Astrocyte (in vitro differentiated cells and primary cell): Measurements from ENCODE around the gene TNKS1BP1. TPM values are rescaled to one million over a fixed set of nuclear protein-coding genes. Genes with fewer than 3 reads are reported as not detected.

Experiments
- DNase-seq: peaks from one replicate; pipeline ENCODE4 v3.0.0-alpha.2; 2010; ENCODE audit warnings: low read depth
- FAIRE-seq: peaks from 2 replicates; lab custom pipeline; 2011; peaks lifted over from hg19 to GRCh38; lab: Jason Lieb, UNC
- H2AFZ ChIP-seq: 2 replicates; pipeline ENCODE4 v1.6.0; 2012; ENCODE audit warnings: low read depth, low read length, inconsistent platforms
- H3K27ac ChIP-seq: 2 replicates; pipeline ENCODE4 v1.5.1; 2011; ENCODE audit warnings: low read depth, low read length, inconsistent platforms
- H3K27me3 ChIP-seq: 2 replicates; pipeline ENCODE4 v1.6.0; 2011; ENCODE audit warnings: low read length, inconsistent platforms; ENCODE audit not compliant: insufficient read depth
- H3K36me3 ChIP-seq: 2 replicates; pipeline ENCODE4 v1.5.1; 2011; ENCODE audit warnings: low read length, inconsistent platforms; ENCODE audit not compliant: insufficient read depth
- H3K4me1 ChIP-seq: 2 replicates; pipeline ENCODE4 v1.5.1; 2011; ENCODE audit warnings: low read length, inconsistent platforms; ENCODE audit not compliant: insufficient read depth
- H3K4me2 ChIP-seq: 2 replicates; pipeline ENCODE4 v1.6.0; 2012; ENCODE audit warnings: low read length, inconsistent platforms
- H3K4me3 ChIP-seq: 2 replicates; pipeline ENCODE4 v1.5.1; 2011; ENCODE audit warnings: low read depth, mild to moderate bottlenecking, low read length, inconsistent platforms; ENCODE audit not compliant: insufficient read depth
- H3K79me2 ChIP-seq: 2 replicates; pipeline ENCODE4 v1.6.0; 2012; ENCODE audit warnings: mild to moderate bottlenecking, low read length, inconsistent platforms; ENCODE audit not compliant: insufficient read depth
- H3K9ac ChIP-seq: 2 replicates; pipeline ENCODE4 v1.6.0; 2012; ENCODE audit warnings: mild to moderate bottlenecking, low read length, inconsistent platforms
- H3K9me3 ChIP-seq: 2 replicates; pipeline ENCODE4 v1.5.1; 2012; ENCODE audit warnings: low read depth, mild to moderate bottlenecking, low read length, inconsistent platforms; ENCODE audit not compliant: insufficient read depth
- H4K20me1 ChIP-seq: 2 replicates; pipeline ENCODE4 v1.6.0; 2012; ENCODE audit warnings: low read length, inconsistent platforms; ENCODE audit not compliant: insufficient read depth
- H3K27ac Mint-ChIP-seq: one replicate; pipeline ENCODE4 v1.8.0; 2021; ENCODE audit warnings: mild to moderate bottlenecking, mixed read lengths; ENCODE audit not compliant: unreplicated experiment
- H3K27me3 Mint-ChIP-seq: one replicate; pipeline ENCODE4 v1.8.0; 2021; ENCODE audit warnings: low read depth, mixed read lengths; ENCODE audit not compliant: unreplicated experiment
- H3K36me3 Mint-ChIP-seq: one replicate; pipeline ENCODE4 v1.8.0; 2021; ENCODE audit warnings: low read depth, mixed read lengths; ENCODE audit not compliant: unreplicated experiment
- H3K4me1 Mint-ChIP-seq: one replicate; pipeline ENCODE4 v1.8.0; 2021; ENCODE audit warnings: low read depth, mixed read lengths; ENCODE audit not compliant: unreplicated experiment
- H3K4me3 Mint-ChIP-seq: one replicate; pipeline ENCODE4 v1.8.0; 2021; ENCODE audit warnings: mild to moderate bottlenecking, moderate library complexity, mixed read lengths; ENCODE audit not compliant: unreplicated experiment
- H3K9me3 Mint-ChIP-seq: one replicate; pipeline ENCODE4 v1.8.0; 2021; ENCODE audit warnings: mild to moderate bottlenecking, mixed read lengths; ENCODE audit not compliant: unreplicated experiment
- CTCF ChIP-seq: IDR thresholded peaks from 2 replicates; pipeline ENCODE4 v1.5.1; 2011; ENCODE audit warnings: low read depth, mild to moderate bottlenecking, inconsistent platforms, low read length, moderate library complexity; ENCODE audit not compliant: insufficient read depth
- EZH2 ChIP-seq: IDR thresholded peaks from 2 replicates; pipeline ENCODE4 v1.6.1; 2012; ENCODE audit warnings: mild to moderate bottlenecking, low read length, inconsistent platforms; ENCODE audit not compliant: insufficient read depth
- total RNA-seq: library from RNA; stranded (reverse); gene quantifications from 2 replicates; pipeline ENCODE4 v1.2.1, GENCODE V29; 2021

The TNKS1BP1 gene
- total RNA-seq, 1 donor from 2014 or later, result 149 TPM

GRCh38 chr11:57269571-57270021 lies 55.2 kb downstream of the TNKS1BP1 start:
- Histone ChIP-seq H3K4me1 (no peaks in the 10 kb centered on the region), H3K4me3 (no peak overlapping the region), H3K9ac (no peak overlapping the region), H2AFZ (no peak overlapping the region), H3K27ac (no peak overlapping the region), H3K9me3 (peaks cover 8% of the 10 kb centered on the region), H3K27me3 (no peaks in the 10 kb centered on the region), H3K79me2 (no peaks in the 10 kb centered on the region), H4K20me1 (no peaks in the 10 kb centered on the region), H3K4me2 (no peak overlapping the region), H3K36me3 (no peaks in the 10 kb centered on the region)
- no peaks in the 10 kb centered on the region for H3K36me3 Mint-ChIP-seq
- FAIRE-seq, result no peak
- H3K27ac Mint-ChIP-seq, result no peak overlapping the region
- H3K4me1 Mint-ChIP-seq, result no peaks in the 10 kb centered on the region
- peaks cover 5% of the 10 kb centered on the region for H3K9me3 Mint-ChIP-seq
- DNase-seq, result no peak
- TF ChIP-seq CTCF (no peak), EZH2 (no peak)
- peaks cover 2% of the 10 kb centered on the region for H3K27me3 Mint-ChIP-seq
- no peak overlapping the region for H3K4me3 Mint-ChIP-seq

GRCh38 chr11:57266157-57266556 lies 58.6 kb downstream of the TNKS1BP1 start:
- no peaks in the 10 kb centered on the region for H3K4me1 ChIP-seq
- Mint-ChIP-seq H3K9me3 (peaks cover 3% of the 10 kb centered on the region), H3K4me1 (no peaks in the 10 kb centered on the region), H3K36me3 (no peaks in the 10 kb centered on the region), H3K27ac (no peak overlapping the region), H3K27me3 (peaks cover 2% of the 10 kb centered on the region), H3K4me3 (no peak overlapping the region)
- no peak overlapping the region for H3K4me2 ChIP-seq
- TF ChIP-seq CTCF (no peak), EZH2 (no peak)
- H3K9ac ChIP-seq, result no peak overlapping the region
- H4K20me1 ChIP-seq, result no peaks in the 10 kb centered on the region
- H3K36me3 ChIP-seq, result no peaks in the 10 kb centered on the region
- no peak overlapping the region for H3K4me3 ChIP-seq
- H3K27ac ChIP-seq, result no peak overlapping the region
- no peak for FAIRE-seq
- no peak for DNase-seq
- H3K9me3 ChIP-seq, result peaks cover 3% of the 10 kb centered on the region
- no peaks in the 10 kb centered on the region for H3K27me3 ChIP-seq
- H3K79me2 ChIP-seq, result no peaks in the 10 kb centered on the region
- no peak overlapping the region for H2AFZ ChIP-seq

- no peaks in the 10 kb centered on the region for H3K79me2 ChIP-seq
- no peaks in the 10 kb centered on the region for H3K4me1 ChIP-seq
- no peaks in the 10 kb centered on the region for H3K36me3 ChIP-seq
- H4K20me1 ChIP-seq, result no peaks in the 10 kb centered on the region
- H3K9ac ChIP-seq, result no peak overlapping the region
- Mint-ChIP-seq H3K27ac (no peak overlapping the region), H3K9me3 (peaks cover 5% of the 10 kb centered on the region), H3K4me1 (no peaks in the 10 kb centered on the region), H3K4me3 (no peak overlapping the region), H3K27me3 (peaks cover 4% of the 10 kb centered on the region), H3K36me3 (no peaks in the 10 kb centered on the region)
- H2AFZ ChIP-seq, result no peak overlapping the region
- no peaks in the 10 kb centered on the region for H3K27me3 ChIP-seq
- TF ChIP-seq EZH2 (no peak), CTCF (no peak)
- peaks cover 3% of the 10 kb centered on the region for H3K9me3 ChIP-seq
- H3K4me2 ChIP-seq, result no peak overlapping the region
- H3K4me3 ChIP-seq, result no peak overlapping the region
- no peak for DNase-seq
- H3K27ac ChIP-seq, result no peak overlapping the region
- no peak for FAIRE-seq
These were observed 61.4 kb downstream of the TNKS1BP1 start for GRCh38 chr11:57263351-57263750.
